ENCODE data around the gene PRKAG3. TPM values are rescaled to one million over a fixed set of nuclear protein-coding genes. Genes with fewer than 3 reads are reported as not detected.

The PRKAG3 gene
- total RNA-seq, 1 experiment from 2014 or later, result not detected

GRCh38 chr2:218878926-218879761, 47.5 kb upstream of the PRKAG3 start:
- DNase-seq (ENCODE audit: low spot score) (no peak), ATAC-seq (no peak)
- TF ChIP-seq E2F5 (CRISPR knock-in tag; IDR thresholded peaks at IDR 0.05) (no peak), GTF2I (CRISPR knock-in tag; conservative IDR thresholded peaks at IDR 0.05) (peak; percentile 73; the same call in 1 of the 2 replicates)
- CTCF ChIA-PET, result interaction anchor here (0.9 to 17.9 kb wide), 8 partner anchors 8 to 123 kb away, joined by 3 to 422 read pairs (median 4); no protein-coding TSS in a partner anchor
- Mint-ChIP-seq H3K27ac (no peak overlapping the region), H3K9me3 (no peaks in the 10 kb centered on the region), H3K36me3 (no peaks in the 10 kb centered on the region), H3K27me3 (ENCODE audit: low read depth) (peaks cover 97% of the 10 kb centered on the region), H3K4me3 (peak overlapping the region; percentile 59), H3K4me1 (peaks cover 16% of the 10 kb centered on the region)
- POLR2A ChIA-PET, result no interaction called here

- peaks cover 16% of the 10 kb centered on the region for H3K4me1 Mint-ChIP-seq
- ChIA-PET CTCF (interaction anchor here (1.0 to 17.9 kb wide), 11 partner anchors 8 to 124 kb away, joined by 3 to 422 read pairs (median 11); partner anchors contain the start of genes CDK5R2 and WNT6), POLR2A (no interaction called here)
- DNase-seq (ENCODE audit: low spot score), result no peak
- H3K36me3 Mint-ChIP-seq, result no peaks in the 10 kb centered on the region
- TF ChIP-seq EMX1 (CRISPR knock-in tag; IDR thresholded peaks at IDR 0.05) (no peak), E2F1 (CRISPR knock-in tag; IDR thresholded peaks at IDR 0.05) (no peak), ATF2 (CRISPR knock-in tag; IDR thresholded peaks at IDR 0.05; ENCODE audit: borderline replicate concordance, low read depth) (no peak), ATF1 (CRISPR knock-in tag; IDR thresholded peaks at IDR 0.05) (no peak), ZNF423 (CRISPR knock-in tag; IDR thresholded peaks at IDR 0.05) (no peak), PRRX2 (CRISPR knock-in tag; IDR thresholded peaks at IDR 0.05) (no peak), GRHL2 (CRISPR knock-in tag; IDR thresholded peaks at IDR 0.05; ENCODE audit: insufficient replicate concordance, severe bottlenecking) (no peak), ZNF281 (CRISPR knock-in tag; IDR thresholded peaks at IDR 0.05) (no peak), CTCF (IDR thresholded peaks at IDR 0.05) (no peak), TEAD1 (CRISPR knock-in tag; IDR thresholded peaks at IDR 0.05) (no peak), ETV6 (CRISPR knock-in tag; IDR thresholded peaks at IDR 0.05) (no peak), MXD4 (CRISPR knock-in tag; IDR thresholded peaks at IDR 0.05; ENCODE audit: borderline replicate concordance) (no peak), ZNF121 (CRISPR knock-in tag; IDR thresholded peaks at IDR 0.05) (no peak), NR1H2 (CRISPR knock-in tag; IDR thresholded peaks at IDR 0.05) (no peak), TP53 (CRISPR knock-in tag; IDR thresholded peaks at IDR 0.05) (no peak), ATF3 (CRISPR knock-in tag; conservative IDR thresholded peaks at IDR 0.05) (no peak), E2F5 (CRISPR knock-in tag; IDR thresholded peaks at IDR 0.05) (no peak), SOX15 (CRISPR knock-in tag; IDR thresholded peaks at IDR 0.05) (no peak)
- H3K4me3 Mint-ChIP-seq, result no peak overlapping the region
- no peak overlapping the region for H3K27ac Mint-ChIP-seq
- peaks cover 97% of the 10 kb centered on the region for H3K27me3 Mint-ChIP-seq (ENCODE audit: low read depth)
- no peaks in the 10 kb centered on the region for H3K9me3 Mint-ChIP-seq
- ATAC-seq, result no peak
Observed at GRCh38 chr2:218878486-218878885, 46.9 kb upstream of the PRKAG3 start.

Data from WTC11 (cell line).